DMS79 (cell line): ENCODE data around the gene NDC1.
"Not testable (repeated sequence)": the region's sequence is repeated elsewhere in the genome, so short reads cannot be mapped to it uniquely, and the experiment has no call there.

Source experiments
- DNase-seq: peaks from one replicate; lab custom pipeline; 2025; lab: John Stamatoyannopoulos, UW

NDC1 gene, protein sequence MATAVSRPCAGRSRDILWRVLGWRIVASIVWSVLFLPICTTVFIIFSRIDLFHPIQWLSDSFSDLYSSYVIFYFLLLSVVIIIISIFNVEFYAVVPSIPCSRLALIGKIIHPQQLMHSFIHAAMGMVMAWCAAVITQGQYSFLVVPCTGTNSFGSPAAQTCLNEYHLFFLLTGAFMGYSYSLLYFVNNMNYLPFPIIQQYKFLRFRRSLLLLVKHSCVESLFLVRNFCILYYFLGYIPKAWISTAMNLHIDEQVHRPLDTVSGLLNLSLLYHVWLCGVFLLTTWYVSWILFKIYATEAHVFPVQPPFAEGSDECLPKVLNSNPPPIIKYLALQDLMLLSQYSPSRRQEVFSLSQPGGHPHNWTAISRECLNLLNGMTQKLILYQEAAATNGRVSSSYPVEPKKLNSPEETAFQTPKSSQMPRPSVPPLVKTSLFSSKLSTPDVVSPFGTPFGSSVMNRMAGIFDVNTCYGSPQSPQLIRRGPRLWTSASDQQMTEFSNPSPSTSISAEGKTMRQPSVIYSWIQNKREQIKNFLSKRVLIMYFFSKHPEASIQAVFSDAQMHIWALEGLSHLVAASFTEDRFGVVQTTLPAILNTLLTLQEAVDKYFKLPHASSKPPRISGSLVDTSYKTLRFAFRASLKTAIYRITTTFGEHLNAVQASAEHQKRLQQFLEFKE

DNA sequence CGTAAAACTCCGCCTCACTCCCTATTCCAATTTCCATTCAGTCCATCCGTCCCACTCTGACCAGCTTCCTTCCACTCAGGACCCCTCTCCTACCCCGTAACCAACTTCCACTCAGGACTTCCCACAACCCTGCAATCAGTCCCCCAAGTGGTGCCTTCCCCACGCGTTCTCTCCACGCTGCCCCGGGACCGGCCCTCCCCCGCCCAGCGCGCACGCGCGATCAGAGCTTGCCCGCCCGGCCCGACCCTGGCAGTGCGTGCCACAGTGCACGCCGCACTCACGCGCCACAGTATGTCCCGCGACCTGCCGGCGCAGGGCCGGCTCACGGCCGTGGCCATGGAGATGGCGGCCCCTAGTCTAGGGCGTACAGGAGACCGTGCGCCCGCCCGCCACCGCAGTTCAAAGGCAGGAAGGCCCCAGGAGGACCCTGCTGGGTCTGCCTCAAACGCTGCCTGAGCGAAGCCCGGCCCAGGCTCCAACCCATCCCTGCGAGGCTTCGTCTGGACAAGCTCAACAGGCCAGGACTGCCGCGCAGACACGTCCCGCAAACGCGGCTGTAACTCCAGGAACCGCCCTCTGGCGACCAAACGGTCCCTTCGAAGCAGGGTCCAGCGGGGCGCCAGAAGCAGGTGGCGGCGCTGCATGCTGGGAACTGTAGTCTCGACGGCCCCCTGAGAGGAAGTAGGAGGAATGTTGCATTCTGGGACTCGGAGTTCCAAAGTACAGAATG lies at the start of gene NDC1:
Gene NDC1 (minus strand): TSS at position 373 of the 730 bp plus-strand sequence. CDS start 35 bp downstream, at position 338.
- DNase-seq = peak; percentile 92

DNA sequence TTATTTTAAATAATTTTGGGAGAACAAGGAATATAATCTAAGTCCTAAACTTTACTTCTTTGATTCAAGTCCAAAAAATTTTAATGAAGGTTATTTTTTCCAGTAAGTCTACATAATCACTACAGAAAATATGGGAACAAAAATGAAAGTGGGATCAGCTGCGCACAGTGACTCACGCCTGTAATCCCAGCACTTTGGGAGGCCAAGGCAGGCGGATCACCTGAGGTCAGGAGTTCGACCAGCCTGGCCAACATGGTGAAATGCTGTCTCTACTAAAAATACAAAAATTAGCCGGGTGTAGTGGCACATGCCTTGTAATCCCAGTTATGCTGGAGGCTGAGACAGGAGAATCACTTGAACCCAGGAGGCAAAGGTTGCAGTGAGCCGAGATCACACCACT lies 45.5 kb upstream of the NDC1 start:
- DNase-seq = not testable (repeated sequence)

GRCh38 chr1:53881853-53882252 lies 43.8 kb upstream of the NDC1 start:
- not testable (repeated sequence) for DNase-seq

DNA sequence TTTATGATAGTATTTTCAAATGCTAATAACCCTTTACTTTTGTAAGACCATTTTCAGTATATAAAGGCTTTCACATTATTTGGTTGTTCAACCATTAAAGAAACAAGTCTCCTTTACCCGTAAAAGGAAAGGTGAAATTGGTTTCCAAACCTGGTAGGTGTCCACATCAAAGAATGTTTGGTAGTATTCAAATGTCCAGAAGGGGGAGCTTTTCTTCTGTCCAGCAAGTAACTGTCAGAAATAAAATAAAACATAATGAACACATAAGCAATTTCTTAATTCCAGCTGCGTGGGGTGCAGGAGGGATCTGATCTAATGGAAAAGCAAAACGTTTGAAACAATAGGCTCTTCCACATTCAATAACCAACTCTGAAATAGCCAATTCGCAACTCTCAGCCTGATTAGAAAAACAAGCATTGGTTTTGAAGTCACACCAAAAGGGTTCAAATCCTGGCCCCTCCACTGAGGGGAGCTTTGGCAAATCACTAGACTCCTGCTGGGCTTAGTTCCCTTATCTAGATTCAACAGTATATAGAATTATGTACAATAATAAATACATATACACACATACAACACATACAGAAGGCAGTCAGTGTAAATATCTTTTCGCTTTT lies 40.5 kb upstream of the NDC1 start:
- DNase-seq = no peak

DNA sequence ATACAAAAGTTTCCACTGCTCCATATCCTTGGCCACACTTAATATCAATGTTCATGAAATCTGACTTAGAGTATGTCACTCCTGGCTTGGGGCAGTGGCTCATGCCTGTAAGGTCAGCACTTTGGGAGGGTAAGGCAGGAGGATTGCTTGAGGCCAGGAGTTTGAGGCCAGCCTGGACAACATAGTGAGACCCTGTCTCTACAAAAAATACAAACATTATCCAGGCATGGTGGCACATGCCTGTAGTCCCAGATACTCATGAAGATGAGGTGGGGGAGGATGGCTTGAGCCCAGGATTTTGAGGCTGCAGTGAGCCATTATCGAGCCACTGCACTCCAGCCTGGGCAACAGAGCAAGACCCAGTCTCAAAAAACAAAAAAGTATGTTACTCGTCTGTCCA lies 37.1 kb upstream of the NDC1 start:
- DNase-seq = not testable (repeated sequence)

DNA sequence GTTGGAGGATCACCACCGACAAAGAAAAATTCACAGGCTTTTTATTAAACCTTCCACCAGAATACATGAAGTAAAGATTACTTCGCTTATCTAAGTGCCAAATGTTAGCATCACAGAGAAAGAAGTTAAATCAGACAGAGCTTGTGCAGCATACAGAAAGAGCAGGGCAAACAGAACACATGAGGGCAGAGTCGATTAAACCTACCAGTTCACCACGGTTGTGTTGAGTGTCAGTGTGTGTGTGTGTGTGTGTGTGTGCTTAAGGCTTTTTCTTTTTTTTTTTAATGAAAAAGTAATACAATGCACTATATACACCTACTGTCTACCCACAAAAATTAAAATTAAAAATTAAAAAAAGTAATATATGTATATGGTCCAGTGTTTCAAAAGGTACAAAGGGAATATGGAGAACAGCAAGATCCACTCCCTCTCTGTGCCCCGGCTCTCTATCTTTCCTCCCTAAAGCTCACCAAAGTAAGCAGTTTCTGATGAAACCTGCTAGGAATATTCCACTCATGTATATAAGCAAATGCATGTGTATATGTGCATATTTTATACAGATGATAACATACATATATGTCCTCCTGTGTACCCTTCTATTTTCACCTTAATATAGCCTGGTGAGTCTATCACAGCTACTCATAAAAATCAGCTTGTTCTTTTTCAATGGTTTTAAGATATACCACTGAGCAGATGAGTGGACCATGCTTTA lies 33.8 kb upstream of the NDC1 start:
- no peak for DNase-seq

DNA sequence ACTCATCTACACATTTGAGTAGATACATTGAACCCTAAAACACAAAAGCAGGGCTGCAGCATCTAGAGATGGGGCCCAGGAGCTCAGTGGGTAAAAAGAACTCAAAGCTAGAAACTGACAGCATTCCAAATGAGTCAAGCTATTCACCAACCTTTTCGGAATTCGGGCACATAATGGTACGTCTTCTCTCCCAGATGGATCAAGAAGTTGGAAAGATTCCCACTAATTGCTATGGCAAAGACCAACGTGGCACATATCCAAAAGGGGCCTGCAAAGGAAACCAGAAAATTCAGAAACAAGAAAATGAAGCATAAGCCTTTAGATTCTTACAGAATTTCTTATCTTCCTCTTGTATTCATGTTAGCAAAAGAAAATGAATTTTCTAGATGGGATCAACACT lies 33.1 kb upstream of the NDC1 start:
- no peak for DNase-seq

DNA sequence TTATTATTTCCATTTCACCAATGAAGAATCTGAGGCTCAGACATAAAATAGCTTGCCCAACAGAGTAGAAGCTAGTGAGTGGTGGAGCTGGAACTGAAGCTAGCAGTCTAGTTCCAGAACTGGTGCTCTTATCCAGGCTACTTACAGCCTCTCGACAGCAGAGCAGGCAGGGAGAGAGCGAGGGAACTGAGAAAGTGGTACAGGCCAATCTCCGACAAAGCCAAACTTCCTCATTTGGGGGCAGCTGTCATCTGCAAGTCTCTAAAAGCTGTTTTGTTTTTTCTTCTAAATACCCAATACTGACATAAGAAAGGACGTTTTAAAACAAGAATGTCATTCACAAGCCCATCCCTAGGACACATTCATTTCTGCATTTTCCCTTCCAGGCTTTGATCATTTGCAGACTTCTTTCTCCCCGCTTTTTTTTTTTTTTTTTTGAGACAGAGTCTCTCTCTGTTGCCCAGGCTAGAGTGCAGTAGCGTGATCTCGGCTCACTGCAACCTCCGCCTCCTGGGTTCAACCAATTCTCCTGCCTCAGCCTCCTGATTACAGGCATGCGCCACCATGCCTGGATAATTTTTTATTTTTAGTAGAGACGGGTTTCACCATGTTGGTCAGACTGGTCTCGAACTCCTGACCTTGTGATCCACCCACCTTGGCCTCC lies 31.5 kb upstream of the NDC1 start:
- no peak for DNase-seq

DNA sequence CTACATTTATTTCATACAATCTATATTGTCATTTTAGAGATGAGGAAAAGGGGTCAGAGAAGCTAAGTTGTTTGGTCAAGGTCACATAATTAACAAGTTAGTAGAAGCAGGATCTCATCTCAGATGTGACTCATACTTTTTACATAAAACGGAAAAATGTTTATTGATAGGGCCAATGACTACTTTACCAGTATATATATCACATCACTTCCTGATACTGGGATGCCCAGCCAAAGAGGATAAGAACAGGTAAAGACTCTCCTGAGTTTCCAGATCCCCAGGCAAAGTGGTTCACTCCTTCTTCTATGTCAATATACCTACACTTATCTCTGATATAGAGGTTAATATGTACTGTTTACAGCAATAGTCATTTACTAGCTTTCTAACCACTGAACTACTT lies 30.5 kb upstream of the NDC1 start:
- no peak for DNase-seq

DNA sequence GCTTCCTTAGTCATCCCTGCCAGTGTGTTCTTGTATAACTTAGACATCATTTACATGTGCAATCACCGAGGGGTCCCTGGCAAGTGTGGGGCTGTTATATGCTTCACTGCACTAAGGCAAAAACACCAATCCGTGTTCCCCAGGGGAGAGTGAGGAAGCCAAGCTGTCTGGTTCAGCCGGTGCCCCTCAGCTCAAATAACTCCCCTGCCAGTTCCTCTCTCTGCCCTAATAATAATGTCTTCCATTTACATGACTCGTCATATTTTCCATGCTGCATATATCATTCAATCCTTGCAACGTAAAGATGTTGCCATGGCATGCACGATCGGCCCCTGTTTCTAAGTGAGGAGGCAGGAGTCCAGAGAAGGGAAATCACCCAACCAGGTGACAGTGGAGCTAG lies 24.4 kb upstream of the NDC1 start:
- DNase-seq = no peak

DNA sequence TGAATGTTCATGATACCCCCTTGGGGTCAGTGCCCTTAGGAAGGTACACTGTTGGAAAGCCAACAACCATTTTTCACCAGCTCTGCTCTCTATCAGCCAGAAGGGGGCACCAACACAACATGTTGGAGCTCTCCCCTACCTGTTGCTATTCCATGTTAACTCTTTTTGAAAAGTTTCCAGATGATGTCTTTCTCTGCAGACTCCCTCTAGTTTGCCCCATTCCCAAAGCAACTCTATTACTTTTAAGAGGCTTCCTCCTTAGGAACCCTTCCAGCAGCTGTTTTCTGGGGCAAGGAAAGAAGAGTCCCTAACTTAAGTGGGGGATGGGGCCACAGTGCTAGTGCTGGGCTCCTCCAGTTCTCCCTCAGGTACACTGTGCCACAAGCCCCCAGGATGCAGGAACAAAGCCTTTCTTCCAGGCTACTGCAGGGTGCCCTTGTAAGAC lies 22.9 kb upstream of the NDC1 start:
- DNase-seq = peak; percentile 19

DNA sequence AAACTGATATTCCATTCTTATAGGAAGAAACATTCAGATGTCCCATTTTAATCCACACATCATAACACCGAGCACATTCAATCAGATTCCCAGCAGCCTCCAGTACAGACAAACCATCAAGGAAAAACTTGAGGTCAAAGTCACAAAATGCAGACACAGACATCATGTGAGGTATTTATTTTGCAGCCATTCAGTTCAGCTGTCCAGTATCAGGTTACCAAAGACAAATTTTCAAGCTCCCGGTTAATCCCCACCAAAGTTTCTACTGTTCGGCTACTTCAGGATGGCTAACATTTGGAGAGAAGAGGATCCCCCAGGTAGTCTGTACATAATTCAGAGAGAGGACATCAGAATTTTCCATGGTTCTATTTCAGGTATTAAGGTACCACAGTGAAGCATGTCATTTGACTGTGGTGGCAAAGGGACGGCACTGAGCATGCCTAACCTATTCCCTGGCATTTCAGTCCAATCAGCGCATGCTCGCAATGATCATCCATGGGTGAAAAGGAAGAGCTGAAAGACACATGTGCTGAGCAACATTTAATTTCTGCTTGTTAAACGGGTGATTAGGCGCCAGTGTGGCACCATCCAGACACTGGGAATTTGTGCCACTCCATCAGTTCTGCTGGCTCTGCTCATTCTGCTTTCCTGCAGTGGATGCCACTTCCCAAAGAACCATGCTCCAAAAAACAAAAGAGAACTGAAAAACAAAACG lies 13.6 kb upstream of the NDC1 start:
- DNase-seq = no peak

DNA sequence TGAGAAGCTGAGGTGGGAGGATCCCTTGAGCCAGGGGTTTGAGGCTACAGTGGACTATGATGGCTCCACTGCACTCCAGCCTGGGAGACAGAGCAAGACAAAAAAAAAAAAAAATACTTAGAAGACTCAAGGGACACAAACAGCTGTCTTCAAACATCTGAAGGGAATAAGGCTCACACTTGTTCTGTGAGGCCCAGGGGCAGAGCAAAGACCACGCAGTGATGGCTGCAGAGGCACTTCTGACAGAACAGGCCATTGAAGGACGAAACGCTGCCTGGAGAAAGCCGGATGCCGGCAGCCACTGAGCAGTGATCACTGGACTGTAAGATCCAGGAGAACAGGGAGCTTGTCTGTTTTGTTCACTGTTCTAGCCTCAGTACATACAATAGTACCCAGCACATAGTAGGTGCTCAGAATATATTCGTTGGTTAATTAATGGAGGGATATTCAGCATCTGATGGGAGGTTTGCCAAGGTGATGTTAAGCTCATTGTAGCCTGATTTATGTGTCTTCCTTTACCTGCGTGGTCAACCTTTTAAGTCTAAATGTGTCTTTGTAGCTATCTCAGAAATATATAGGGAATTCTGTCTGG lies 12.1 kb upstream of the NDC1 start:
- no peak for DNase-seq

GRCh38 chr1:53847980-53848379 lies 9.9 kb upstream of the NDC1 start:
- no peak for DNase-seq

- DNase-seq = no peak
Measured at GRCh38 chr1:53842347-53842746, 4.3 kb upstream of the NDC1 start.

GRCh38 chr1:53838654-53838974 lies 518 bp upstream of the NDC1 start:
- DNase-seq = no peak

GRCh38 chr1:53837646-53837923 lies 511 bp downstream of the NDC1 start:
- no peak for DNase-seq

DNA sequence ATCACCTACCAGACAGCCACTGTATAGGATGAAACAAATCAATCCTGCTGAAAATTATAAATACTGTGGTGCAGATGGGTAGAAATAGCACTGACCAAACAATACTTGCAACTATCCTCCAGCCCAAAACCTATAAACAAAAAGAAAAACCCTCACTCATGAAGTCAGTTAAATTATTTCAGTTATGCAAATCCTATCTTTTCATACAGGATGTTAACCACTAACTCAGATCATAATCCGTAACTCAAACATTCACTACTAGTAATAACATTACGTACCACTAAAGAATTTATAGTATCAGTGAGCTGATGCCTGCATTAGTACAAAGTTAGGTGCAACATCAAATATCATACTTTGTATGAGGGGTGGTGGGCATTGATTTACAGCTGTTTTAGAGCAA lies 2.6 kb downstream of the NDC1 start:
- DNase-seq = no peak

GRCh38 chr1:53834776-53835175 lies 3.3 kb downstream of the NDC1 start:
- DNase-seq = no peak

- DNase-seq = no peak
Measured at GRCh38 chr1:53833393-53833792, 4.7 kb downstream of the NDC1 start.

- DNase-seq = no peak
Measured at GRCh38 chr1:53826367-53826766, 11.7 kb downstream of the NDC1 start.
